Ovary (tissue), 9 donors: Measurements from ENCODE around the gene PRSS38. TPM values are rescaled to one million over a fixed set of nuclear protein-coding genes. Genes with fewer than 3 reads are reported as not detected.

ENCODE experiments used
- DNase-seq, 5 donors: peaks; one replicate each; pipeline ENCODE4 v3.0.0-alpha.2; 2019 to 2020
- H3K27ac ChIP-seq, 2 donors: fragments of 200-600 bp; one replicate each; pipeline versions ENCODE4 v1.5.1 to v1.8.0; 2019 to 2022
- H3K27me3 ChIP-seq: fragments of 200-600 bp; one replicate; pipeline ENCODE4 v1.8.0; 2022
- H3K36me3 ChIP-seq: fragments of 200-600 bp; sonication (generic); one replicate; pipeline ENCODE4 v1.5.1; 2019
- H3K4me1 ChIP-seq: one replicate; pipeline ENCODE4 v1.8.1; 2013; ENCODE audit warnings: mild to moderate bottlenecking, moderate library complexity; ENCODE audit not compliant: insufficient read depth
- H3K4me3 ChIP-seq: fragments of 200-600 bp; sonication (generic); one replicate; pipeline ENCODE4 v1.5.1; 2017
- H3K9me3 ChIP-seq, 2 donors: fragments of 200-600 bp in 1 of 2; sonication (generic) in 1 of 2; one replicate each; pipeline versions ENCODE4 v1.5.1 to v1.8.1; 2013 to 2019; ENCODE audit warnings: mild to moderate bottlenecking in 1 of 2, moderate library complexity in 1 of 2
- CTCF ChIP-seq, 3 donors: fragments of 450-650 bp in 2 of 3; fragments of 200-600 bp in 1 of 3; IDR thresholded peaks; one replicate each; pipeline versions ENCODE4 v1.5.1 to v1.8.0; 2016 to 2022; ENCODE audit warnings: antibody characterized with exemption in 3 of 3, mild to moderate bottlenecking in 1 of 3
- EP300 ChIP-seq: sonication (generic); formaldehyde crosslinking; IDR thresholded peaks from one replicate; pipeline ENCODE4 v1.6.1; 2017; ENCODE audit warnings: antibody characterized with exemption
- POLR2A ChIP-seq: fragments of 450-650 bp; IDR thresholded peaks from one replicate; pipeline ENCODE4 v1.6.1; 2017; ENCODE audit warnings: antibody characterized with exemption, mild to moderate bottlenecking, moderate library complexity
- WGBS, 3 donors: extraction: QIAGEN DNeasy Blood & Tissue Kit in 1 of 3; methylation state at CpG; one replicate each; pipeline versions ENCODE4 v1.1.5 to v1.1.7; 2013 to 2017; 5-methylcytosine and 5-hydroxymethylcytosine counted together
- intact Hi-C, 4 donors: fragments of 100-400 bp; cut with DNase I; formaldehyde crosslinking; loops; one replicate each; pipeline versions ENCODE4 v1.11.0 to v1.15.1; 2022 to 2023
- polyA plus RNA-seq, 2 donors: library from polyadenylated mRNA; stranded (reverse); fragments of 200-250 nt in 1 of 2; fragments of 350-450 nt in 1 of 2; fragmentation: Illumina TruSeq in 1 of 2; extraction: RNeasy Lipid Tissue Mini Kit (QIAGEN cat#74804) in 1 of 2; gene quantifications; one replicate each; pipeline ENCODE4 v1.2.3, GENCODE V29; 2013 to 2014
- total RNA-seq, 7 donors: library from RNA; depleted of rRNA in 2 of 7; stranded (reverse); fragments of >200 nt in 2 of 7; fragmentation: NEBNext Ultra II Directional in 3 of 7; extraction: Animal tissue kit (Norgen Biotek cat#: 25700) in 3 of 7; gene quantifications; one replicate each; pipeline versions ENCODE4 v1.1.0 to v1.2.4, GENCODE V29; 2016 to 2023
- donor health status: DM: no; HTN: no; CAD: no; lungs with moderate emphysema.
- donor health status: DM: no; HTN: no; CAD: no.
- donor health status: Bipolar disorder and iron deficiency.
- donor health status: DM: yes; HTN: yes; CAD: no.
- donor health status: DM: no; HTN: no; CAD: no.
- donor health status: DM: yes; HTN: yes; CAD: no.

PRSS38 gene
- total and polyA plus RNA-seq, 9 donors: not detected

GRCh38 chr1:227769936-227770494 lies 45.5 kb upstream of the PRSS38 start:
- no peak for TF ChIP-seq POLR2A
- no peak for TF ChIP-seq EP300
- TF ChIP-seq CTCF (IDR thresholded peaks at IDR 0.05): no peak
- Histone ChIP-seq H3K36me3 (no peaks in the 10 kb centered on the region), H3K27ac (no peak overlapping the region), H3K4me1 (no peaks in the 10 kb centered on the region), H3K9me3 (no peaks in the 10 kb centered on the region), H3K4me3 (no peak overlapping the region), H3K27me3 (no peaks in the 10 kb centered on the region)
- 93 to 94% (median 94%) methylated on average over 15 of the region's 15 CpGs for WGBS, 3 donors
- DNase-seq: peak in 1 of 5 donors; percentile 14
- intact Hi-C loops: loop anchor here in 1 of 4 donors (10.0 kb wide), 1 partner anchor 175 kb away; the partner anchor contains the start of gene WNT9A

GRCh38 chr1:227770812-227771211 lies 44.7 kb upstream of the PRSS38 start:
- TF ChIP-seq CTCF (IDR thresholded peaks at IDR 0.05): no peak
- no peak for TF ChIP-seq POLR2A
- no peak for TF ChIP-seq EP300
- H3K27ac ChIP-seq: no peak overlapping the region
- no peaks in the 10 kb centered on the region for H3K27me3 ChIP-seq
- 93 to 94% (median 93%) methylated on average over 12 to 13 of the region's 13 CpGs for WGBS, 3 donors
- intact Hi-C loops: no loop called here
- H3K4me3 ChIP-seq: no peak overlapping the region
- H3K9me3 ChIP-seq: no peaks in the 10 kb centered on the region
- no peaks in the 10 kb centered on the region for H3K36me3 ChIP-seq
- DNase-seq: no peak
- no peaks in the 10 kb centered on the region for H3K4me1 ChIP-seq

- no peaks in the 10 kb centered on the region for H3K9me3 ChIP-seq
- no peaks in the 10 kb centered on the region for H3K4me1 ChIP-seq
- TF ChIP-seq POLR2A: no peak
- no peak for TF ChIP-seq EP300
- no peak for TF ChIP-seq CTCF (IDR thresholded peaks at IDR 0.05)
- no peak overlapping the region for H3K4me3 ChIP-seq
- H3K27me3 ChIP-seq: no peaks in the 10 kb centered on the region
- intact Hi-C loops: no loop called here
- WGBS, 3 donors: 87 to 97% (median 93%) methylated on average over 8 of the region's 8 CpGs
- no peak overlapping the region for H3K27ac ChIP-seq
- H3K36me3 ChIP-seq: no peaks in the 10 kb centered on the region
- DNase-seq: no peak
Measured at GRCh38 chr1:227771326-227771725, 44.1 kb upstream of the PRSS38 start.

GRCh38 chr1:227771771-227772170 lies 43.7 kb upstream of the PRSS38 start:
- no peaks in the 10 kb centered on the region for H3K9me3 ChIP-seq
- WGBS, 3 donors: 83 to 94% (median 92%) methylated on average over 7 of the region's 7 CpGs

More at GRCh38 chr1:227771771-227772170, 43.7 kb upstream of the PRSS38 start:
- no peak for DNase-seq
- Histone ChIP-seq H3K36me3 (no peaks in the 10 kb centered on the region), H3K27me3 (no peaks in the 10 kb centered on the region), H3K4me3 (no peak overlapping the region), H3K4me1 (no peaks in the 10 kb centered on the region), H3K27ac (no peak overlapping the region)
- TF ChIP-seq CTCF (IDR thresholded peaks at IDR 0.05) (no peak), POLR2A (no peak), EP300 (no peak)
- intact Hi-C loops: no loop called here
